Hematopoietic multipotent progenitor cell treated with erythropoietin and hydrocortisone succinate and interleukin-3 and kit ligand, for 6 days (in vitro differentiated cells): ENCODE results near the gene HDHD3.

Source experiments
- DNase-seq: peaks from one replicate; pipeline ENCODE4 v3.0.0-alpha.2; 2015

The HDHD3 gene

GRCh38 chr9:113361304-113362018 lies 15.3 kb downstream of the HDHD3 start:
- DNase-seq = no peak

- no peak for DNase-seq
These were observed 16.4 kb downstream of the HDHD3 start for GRCh38 chr9:113360242-113360842.

- DNase-seq = no peak
These were observed 17.4 kb downstream of the HDHD3 start for GRCh38 chr9:113359385-113359784.

- no peak for DNase-seq
These were observed 20.0 kb downstream of the HDHD3 start for GRCh38 chr9:113356686-113357292.

- peak; percentile 64 for DNase-seq
These were observed 21.7 kb downstream of the HDHD3 start for GRCh38 chr9:113355040-113355596.

GRCh38 chr9:113352411-113352810 lies 24.4 kb downstream of the HDHD3 start:
- DNase-seq = peak; percentile 54

- no peak for DNase-seq
These were observed 24.8 kb downstream of the HDHD3 start for GRCh38 chr9:113352006-113352405.

GRCh38 chr9:113350937-113351336 lies 25.8 kb downstream of the HDHD3 start:
- peak; percentile 67 for DNase-seq

- peak; percentile 61 for DNase-seq
These were observed 26.6 kb downstream of the HDHD3 start for GRCh38 chr9:113350107-113350661.

GRCh38 chr9:113349445-113350094 lies 27.2 kb downstream of the HDHD3 start, which contains the start of gene BSPRY:
BSPRY (plus strand) TSS chr9:113349541; CDS start chr9:113349580, 39 bp downstream.
- DNase-seq = peak; percentile 78

GRCh38 chr9:113349066-113349444 lies 27.7 kb downstream of the HDHD3 start:
- DNase-seq = peak; percentile 53

- DNase-seq = peak; percentile 39
These were observed 28.3 kb downstream of the HDHD3 start for GRCh38 chr9:113348437-113348836.

GRCh38 chr9:113345671-113346070 lies 31.1 kb downstream of the HDHD3 start:
- no peak for DNase-seq

- DNase-seq = peak; percentile 48
These were observed 31.6 kb downstream of the HDHD3 start for GRCh38 chr9:113345190-113345589.

- DNase-seq = peak; percentile 99
These were observed 33.0 kb downstream of the HDHD3 start for GRCh38 chr9:113343732-113344231.

- DNase-seq = peak; percentile 95
These were observed 34.9 kb downstream of the HDHD3 start for GRCh38 chr9:113341712-113342410.

- DNase-seq = peak; percentile 93
These were observed 36.6 kb downstream of the HDHD3 start, which contains the start of gene WDR31 for GRCh38 chr9:113340011-113340699. WDR31 (minus strand) TSS chr9:113340275; CDS start chr9:113332022, 8,253 bp downstream.

GRCh38 chr9:113337714-113338113 lies 39.1 kb downstream of the HDHD3 start:
- no peak for DNase-seq

- DNase-seq = no peak
These were observed 45.0 kb downstream of the HDHD3 start for GRCh38 chr9:113331780-113332179.

- DNase-seq = no peak
These were observed 48.6 kb downstream of the HDHD3 start for GRCh38 chr9:113328045-113328782.

GRCh38 chr9:113326230-113326629 lies 50.6 kb downstream of the HDHD3 start:
- no peak for DNase-seq
